Measurements from ENCODE around the gene ZMYND11. TPM values are rescaled to one million over a fixed set of nuclear protein-coding genes. Genes with fewer than 3 reads are reported as not detected.

The ZMYND11 gene
- total and polyA plus RNA-seq, 2 of the 13 experiments (the other 11 are each of a cell fraction or from before 2014, with no cell fraction given): 17.5 to 38.7 TPM

GRCh38 chr10:135132-135600 is at the start of gene ZMYND11 (continued):
- TF ChIP-seq, protein P1, sequence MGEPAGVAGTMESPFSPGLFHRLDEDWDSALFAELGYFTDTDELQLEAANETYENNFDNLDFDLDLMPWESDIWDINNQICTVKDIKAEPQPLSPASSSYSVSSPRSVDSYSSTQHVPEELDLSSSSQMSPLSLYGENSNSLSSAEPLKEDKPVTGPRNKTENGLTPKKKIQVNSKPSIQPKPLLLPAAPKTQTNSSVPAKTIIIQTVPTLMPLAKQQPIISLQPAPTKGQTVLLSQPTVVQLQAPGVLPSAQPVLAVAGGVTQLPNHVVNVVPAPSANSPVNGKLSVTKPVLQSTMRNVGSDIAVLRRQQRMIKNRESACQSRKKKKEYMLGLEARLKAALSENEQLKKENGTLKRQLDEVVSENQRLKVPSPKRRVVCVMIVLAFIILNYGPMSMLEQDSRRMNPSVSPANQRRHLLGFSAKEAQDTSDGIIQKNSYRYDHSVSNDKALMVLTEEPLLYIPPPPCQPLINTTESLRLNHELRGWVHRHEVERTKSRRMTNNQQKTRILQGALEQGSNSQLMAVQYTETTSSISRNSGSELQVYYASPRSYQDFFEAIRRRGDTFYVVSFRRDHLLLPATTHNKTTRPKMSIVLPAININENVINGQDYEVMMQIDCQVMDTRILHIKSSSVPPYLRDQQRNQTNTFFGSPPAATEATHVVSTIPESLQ (CRISPR knock-in tag; conservative IDR thresholded peaks at IDR 0.05): no peak
- TF ChIP-seq BORCS8-MEF2B (CRISPR knock-in tag; IDR thresholded peaks at IDR 0.05) (peak; percentile 12; the same call in 1 of the 2 replicates), GZF1 (CRISPR knock-in tag; IDR thresholded peaks at IDR 0.05) (no peak), POLR2A (IDR thresholded peaks at IDR 0.05; ENCODE audit: insufficient read depth in 1 of 2, low read depth in 2 of 2, low read length in 2 of 2) (0 out of 4 replicates have a peak, but pooled peaks of 1 of the 2 experiments have one; percentile 28), TAF1 (CRISPR knock-in tag; IDR thresholded peaks at IDR 0.05) (peak; percentile 32), ZNF326 (CRISPR knock-in tag; IDR thresholded peaks at IDR 0.05; ENCODE audit: borderline replicate concordance) (no peak), MTA1 (CRISPR knock-in tag; IDR thresholded peaks at IDR 0.05; ENCODE audit: borderline replicate concordance) (no peak), RBAK (CRISPR knock-in tag; IDR thresholded peaks at IDR 0.05) (no peak), YY1 (IDR thresholded peaks at IDR 0.05; ENCODE audit: insufficient read depth, insufficient replicate concordance, low read depth, low read length) (peak; percentile 81), SIN3A (IDR thresholded peaks at IDR 0.05; ENCODE audit: borderline replicate concordance, low read depth, low read length) (no peak), ZNF790 (CRISPR knock-in tag; IDR thresholded peaks at IDR 0.05; ENCODE audit: borderline replicate concordance) (0 out of 2 replicates have a peak, but pooled peaks have one; percentile 63), ZNF678 (CRISPR knock-in tag; IDR thresholded peaks at IDR 0.05) (no peak), SMYD3 (CRISPR knock-in tag; IDR thresholded peaks at IDR 0.05) (no peak)
- TF ChIP-seq, protein P2, sequence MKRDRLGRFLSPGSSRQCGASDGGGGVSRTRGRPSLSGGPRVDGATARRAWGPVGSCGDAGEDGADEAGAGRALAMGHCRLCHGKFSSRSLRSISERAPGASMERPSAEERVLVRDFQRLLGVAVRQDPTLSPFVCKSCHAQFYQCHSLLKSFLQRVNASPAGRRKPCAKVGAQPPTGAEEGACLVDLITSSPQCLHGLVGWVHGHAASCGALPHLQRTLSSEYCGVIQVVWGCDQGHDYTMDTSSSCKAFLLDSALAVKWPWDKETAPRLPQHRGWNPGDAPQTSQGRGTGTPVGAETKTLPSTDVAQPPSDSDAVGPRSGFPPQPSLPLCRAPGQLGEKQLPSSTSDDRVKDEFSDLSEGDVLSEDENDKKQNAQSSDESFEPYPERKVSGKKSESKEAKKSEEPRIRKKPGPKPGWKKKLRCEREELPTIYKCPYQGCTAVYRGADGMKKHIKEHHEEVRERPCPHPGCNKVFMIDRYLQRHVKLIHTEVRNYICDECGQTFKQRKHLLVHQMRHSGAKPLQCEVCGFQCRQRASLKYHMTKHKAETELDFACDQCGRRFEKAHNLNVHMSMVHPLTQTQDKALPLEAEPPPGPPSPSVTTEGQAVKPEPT (CRISPR knock-in tag; IDR thresholded peaks at IDR 0.05; ENCODE audit: low read depth): no peak

Data from HepG2 (cell line).